ENCODE measurements around the gene ANXA4. TPM values are rescaled to one million over a fixed set of nuclear protein-coding genes. Genes with fewer than 3 reads are reported as not detected.
A peak's percentile ranks its signal among the peaks of the same experiment; 100 is the strongest.
"Not testable (repeated sequence)": the region's sequence is repeated elsewhere in the genome, so short reads cannot be mapped to it uniquely, and the experiment has no call there.

ANXA4 gene
- total RNA-seq, 2 experiments from 2014 or later: 86.9 to 90.4 TPM

DNA sequence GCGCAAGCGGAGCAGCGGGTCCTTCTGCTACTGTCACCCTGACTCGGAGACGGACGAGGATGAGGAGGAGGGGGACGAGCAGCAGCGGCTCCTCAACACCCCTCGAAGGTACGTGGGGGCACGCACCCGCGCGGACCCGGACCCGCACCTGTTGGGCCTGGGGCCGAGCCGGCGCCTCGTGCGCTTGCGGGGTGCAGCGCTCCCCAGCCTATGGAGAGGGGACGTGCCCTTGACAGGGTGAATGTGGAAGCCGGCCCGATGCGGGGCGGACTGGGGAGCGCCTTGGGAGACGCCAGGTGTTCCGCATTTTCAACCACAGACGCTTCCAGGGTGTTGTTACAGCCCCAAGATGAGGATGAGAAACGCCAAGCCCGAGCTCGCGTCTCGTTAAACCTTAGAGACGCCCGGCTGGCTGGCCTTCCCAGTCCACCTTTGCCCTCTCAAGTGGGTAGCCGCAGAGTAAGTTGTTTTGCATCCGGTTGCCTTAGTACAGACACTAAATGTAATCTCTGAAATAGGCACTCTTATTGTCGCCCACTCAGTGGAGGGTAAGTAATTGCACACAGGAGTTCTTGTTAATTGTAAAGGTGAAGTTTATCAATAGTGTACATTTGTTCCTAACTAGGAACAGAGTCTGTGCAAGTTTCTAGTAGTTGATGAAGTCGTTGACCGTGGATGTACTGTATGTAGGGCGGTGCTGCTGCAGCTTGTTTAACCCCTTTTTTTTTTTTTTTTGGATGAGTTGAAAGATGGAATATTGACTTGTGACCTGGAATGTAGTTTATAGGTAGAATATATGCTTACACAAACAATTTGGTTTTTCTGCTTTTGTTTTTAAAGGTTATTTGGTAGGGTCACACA is 88.3 kb downstream of the ANXA4 start:
- CTCF ChIA-PET: interaction anchor here (0.7 kb wide), 2 partner anchors 81 to 356 kb away, joined by 3 read pairs; no protein-coding TSS in a partner anchor
- peaks cover 25% of the 10 kb centered on the region for H3K36me3 Mint-ChIP-seq (ENCODE audit: low read depth)
- H3K4me1 Mint-ChIP-seq: peaks cover 58% of the 10 kb centered on the region
- peak; percentile 64 for DNase-seq
- H3K4me3 Mint-ChIP-seq: peak overlapping the region; percentile 85
- POLR2A ChIA-PET: interaction anchor here (0.6 to 1.5 kb wide), 9 partner anchors 17 to 313 kb away, joined by 3 to 5 read pairs (median 3); partner anchors contain the start of genes MXD1 and PCBP1
- H3K27ac Mint-ChIP-seq: peak overlapping the region; percentile 93
- no peaks in the 10 kb centered on the region for H3K9me3 Mint-ChIP-seq
- H3K27me3 Mint-ChIP-seq: no peaks in the 10 kb centered on the region

DNA sequence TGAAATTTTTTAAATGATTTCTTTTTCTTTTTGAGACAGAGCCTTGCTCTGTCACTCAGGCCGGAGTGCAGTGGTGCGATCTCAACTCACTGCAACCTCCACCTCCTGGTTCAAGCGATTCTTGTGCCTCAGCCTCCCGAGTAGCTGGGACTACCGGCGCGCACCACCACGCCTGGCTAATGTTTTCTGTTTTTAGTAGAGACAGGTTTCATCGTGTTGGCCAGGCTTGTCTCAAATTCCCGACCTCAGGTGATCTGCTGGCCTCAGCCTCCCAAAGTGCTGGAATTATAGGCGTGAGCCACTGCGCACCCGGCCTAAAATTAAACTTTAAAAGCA is 88.9 kb downstream of the ANXA4 start:
- ChIA-PET POLR2A (interaction anchor here (0.6 to 1.5 kb wide), 9 partner anchors 16 to 312 kb away, joined by 3 to 5 read pairs (median 3); partner anchors contain the start of genes MXD1 and PCBP1), CTCF (interaction anchor here (0.7 kb wide), 2 partner anchors 81 to 355 kb away, joined by 3 read pairs; no protein-coding TSS in a partner anchor)
- H3K27ac Mint-ChIP-seq: peak overlapping the region; percentile 77
- peaks cover 64% of the 10 kb centered on the region for H3K4me1 Mint-ChIP-seq
- H3K36me3 Mint-ChIP-seq (ENCODE audit: low read depth): peaks cover 31% of the 10 kb centered on the region
- H3K9me3 Mint-ChIP-seq, H3K27me3 Mint-ChIP-seq, DNase-seq: not testable (repeated sequence)
- peak overlapping the region; percentile 85 for H3K4me3 Mint-ChIP-seq

GRCh38 chr2:69831354-69831905 is 89.5 kb downstream of the ANXA4 start:
- H3K4me1 Mint-ChIP-seq: peaks cover 70% of the 10 kb centered on the region
- H3K9me3 Mint-ChIP-seq: no peaks in the 10 kb centered on the region
- POLR2A ChIA-PET: interaction anchor here (0.6 to 1.5 kb wide), 6 partner anchors 16 to 187 kb away, joined by 3 to 5 read pairs (median 3); no protein-coding TSS in a partner anchor
- no peak for DNase-seq
- no peak overlapping the region for H3K27ac Mint-ChIP-seq
- CTCF ChIA-PET: interaction anchor here (0.7 kb wide), 1 partner anchor 354 kb away, joined by 3 read pairs; no protein-coding TSS in a partner anchor
- H3K27me3 Mint-ChIP-seq: no peaks in the 10 kb centered on the region
- H3K36me3 Mint-ChIP-seq (ENCODE audit: low read depth): peaks cover 36% of the 10 kb centered on the region
- peak overlapping the region; percentile 40 for H3K4me3 Mint-ChIP-seq

GRCh38 chr2:69833752-69834151 is 91.8 kb downstream of the ANXA4 start:
- no peak for DNase-seq
- H3K4me1 Mint-ChIP-seq: peaks cover 60% of the 10 kb centered on the region
- H3K27ac Mint-ChIP-seq: no peak overlapping the region
- ChIA-PET CTCF (no interaction called here), POLR2A (no interaction called here)
- H3K4me3 Mint-ChIP-seq: no peak overlapping the region
- peaks cover 48% of the 10 kb centered on the region for H3K36me3 Mint-ChIP-seq (ENCODE audit: low read depth)
- H3K27me3 Mint-ChIP-seq: no peaks in the 10 kb centered on the region
- no peaks in the 10 kb centered on the region for H3K9me3 Mint-ChIP-seq

GRCh38 chr2:69835666-69836065 is 93.7 kb downstream of the ANXA4 start:
- peaks cover 50% of the 10 kb centered on the region for H3K36me3 Mint-ChIP-seq (ENCODE audit: low read depth)
- H3K4me3 Mint-ChIP-seq: no peak overlapping the region
- ChIA-PET CTCF (interaction anchor here (1.4 kb wide), 1 partner anchor 20 kb away, joined by 3 read pairs; no protein-coding TSS in a partner anchor), POLR2A (no interaction called here)
- no peak overlapping the region for H3K27ac Mint-ChIP-seq
- peaks cover 56% of the 10 kb centered on the region for H3K4me1 Mint-ChIP-seq
- DNase-seq: no peak
- no peaks in the 10 kb centered on the region for H3K27me3 Mint-ChIP-seq
- no peaks in the 10 kb centered on the region for H3K9me3 Mint-ChIP-seq

GRCh38 chr2:69836316-69836715 is 94.4 kb downstream of the ANXA4 start:
- ChIA-PET CTCF (interaction anchor here (1.4 to 2.0 kb wide), 3 partner anchors 21 to 400 kb away, joined by 3 to 9 read pairs (median 3); partner anchors contain the start of gene NFU1), POLR2A (interaction anchor here (1.4 kb wide), 1 partner anchor 34 kb away, joined by 4 read pairs; no protein-coding TSS in a partner anchor)
- Mint-ChIP-seq H3K9me3 (no peaks in the 10 kb centered on the region), H3K36me3 (ENCODE audit: low read depth) (peaks cover 50% of the 10 kb centered on the region), H3K4me1 (peaks cover 51% of the 10 kb centered on the region), H3K4me3 (no peak overlapping the region), H3K27ac (no peak overlapping the region), H3K27me3 (no peaks in the 10 kb centered on the region)
- DNase-seq: no peak

DNA sequence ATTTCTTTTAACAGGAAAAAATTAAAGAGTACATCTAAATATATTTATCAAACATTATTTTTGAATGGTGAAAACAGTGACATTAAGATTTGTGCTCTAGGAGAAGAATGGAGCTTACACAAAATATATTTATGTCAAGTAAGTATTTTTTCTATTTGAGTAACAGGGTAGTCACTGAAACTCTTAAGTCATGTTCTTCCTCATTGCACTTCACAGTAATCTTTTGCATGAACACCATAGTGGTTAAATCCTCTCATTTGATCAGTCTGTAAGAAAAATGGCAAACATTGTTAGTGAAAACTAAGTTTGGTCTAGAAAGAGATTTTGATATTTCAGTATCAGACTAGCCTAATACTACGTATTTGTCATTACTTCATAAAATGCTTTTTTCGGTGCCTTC is 95.6 kb downstream of the ANXA4 start:
- Mint-ChIP-seq H3K27me3 (no peaks in the 10 kb centered on the region), H3K4me3 (no peak overlapping the region), H3K36me3 (ENCODE audit: low read depth) (peaks cover 55% of the 10 kb centered on the region), H3K27ac (no peak overlapping the region), H3K9me3 (no peaks in the 10 kb centered on the region), H3K4me1 (peaks cover 42% of the 10 kb centered on the region)
- ChIA-PET POLR2A (interaction anchor here (1.4 kb wide), 1 partner anchor 33 kb away, joined by 4 read pairs; no protein-coding TSS in a partner anchor), CTCF (interaction anchor here (1.6 to 2.0 kb wide), 2 partner anchors 113 to 401 kb away, joined by 3 to 9 read pairs; partner anchors contain the start of gene NFU1)
- no peak for DNase-seq

GRCh38 chr2:69843993-69844392 is 102.1 kb downstream of the ANXA4 start:
- Mint-ChIP-seq H3K27me3 (no peaks in the 10 kb centered on the region), H3K27ac (no peak overlapping the region), H3K9me3 (no peaks in the 10 kb centered on the region), H3K4me3 (no peak overlapping the region), H3K36me3 (ENCODE audit: low read depth) (peaks cover 44% of the 10 kb centered on the region), H3K4me1 (peaks cover 5% of the 10 kb centered on the region)
- CTCF ChIA-PET: interaction anchor here (1.2 kb wide), 2 partner anchors 27 to 119 kb away, joined by 4 read pairs; no protein-coding TSS in a partner anchor
- POLR2A ChIA-PET: no interaction called here
- no peak for DNase-seq

DNA sequence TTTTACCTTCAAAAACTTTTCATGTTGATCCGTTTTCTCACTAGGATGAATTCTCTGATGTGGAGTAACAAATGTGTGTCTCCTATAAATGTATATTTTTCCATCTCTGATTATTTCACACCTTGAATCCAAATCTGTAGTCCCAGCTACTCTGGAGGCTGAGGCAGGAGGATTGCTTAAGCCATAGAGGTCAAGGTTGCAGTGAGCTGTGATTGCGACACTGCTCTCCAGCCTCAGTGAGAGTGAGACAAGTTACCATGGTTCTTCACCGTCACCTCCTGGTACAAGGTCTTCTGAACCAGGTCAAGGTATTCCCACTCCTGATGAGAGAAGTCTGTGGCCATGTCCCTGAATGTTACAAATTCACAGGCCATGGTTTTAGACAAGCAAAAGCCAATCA is 102.6 kb downstream of the ANXA4 start:
- ChIA-PET CTCF (interaction anchor here (1.2 kb wide), 1 partner anchor 120 kb away, joined by 4 read pairs; no protein-coding TSS in a partner anchor), POLR2A (no interaction called here)
- H3K4me3 Mint-ChIP-seq: no peak overlapping the region
- no peak overlapping the region for H3K27ac Mint-ChIP-seq
- H3K4me1 Mint-ChIP-seq: peaks cover 5% of the 10 kb centered on the region
- no peaks in the 10 kb centered on the region for H3K9me3 Mint-ChIP-seq
- H3K36me3 Mint-ChIP-seq (ENCODE audit: low read depth): peaks cover 43% of the 10 kb centered on the region
- no peak for DNase-seq
- no peaks in the 10 kb centered on the region for H3K27me3 Mint-ChIP-seq

GRCh38 chr2:69846182-69847067 is 104.5 kb downstream of the ANXA4 start:
- CTCF ChIA-PET: interaction anchor here (0.6 to 2.7 kb wide), 4 partner anchors 13 to 281 kb away, joined by 3 to 11 read pairs (median 5); no protein-coding TSS in a partner anchor
- POLR2A ChIA-PET: interaction anchor here (0.5 to 1.0 kb wide), 2 partner anchors 16 to 99 kb away, joined by 3 read pairs; no protein-coding TSS in a partner anchor
- no peak overlapping the region for H3K27ac Mint-ChIP-seq

DNA sequence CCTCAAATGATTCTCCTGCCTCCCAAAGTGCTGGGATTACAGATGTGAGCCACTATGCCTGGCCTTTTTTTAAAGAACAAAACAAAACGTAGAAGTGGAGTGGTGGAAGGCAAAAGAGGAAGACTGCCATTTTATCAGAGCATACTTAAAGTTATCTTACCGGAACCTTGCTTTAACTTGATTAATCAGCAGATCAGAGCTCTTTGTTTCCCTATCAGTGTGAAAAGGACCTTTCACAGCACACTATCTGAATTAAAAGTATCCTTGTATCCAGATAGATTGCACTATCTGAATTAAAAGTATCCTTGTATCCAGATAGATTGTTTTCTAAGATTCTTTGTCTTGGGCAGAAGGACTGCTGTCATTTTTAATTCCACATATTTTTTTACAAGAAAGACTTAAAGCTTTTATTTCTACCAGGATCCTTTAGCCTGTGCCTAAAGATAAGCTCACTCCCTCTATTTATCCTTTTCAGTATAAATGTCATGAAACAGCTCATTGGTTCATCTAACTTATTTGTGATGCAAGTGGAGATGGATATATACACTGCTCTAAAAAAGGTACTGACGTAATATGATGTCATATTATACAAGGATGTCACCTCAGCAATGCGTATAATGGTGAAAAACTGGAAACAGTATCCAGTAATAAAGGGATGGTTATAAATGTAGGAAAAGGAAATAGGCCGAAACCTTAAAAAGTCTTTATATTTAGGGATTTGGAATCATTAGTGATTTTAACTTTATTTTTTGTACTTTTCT is 105.3 kb downstream of the ANXA4 start:
- no peak for DNase-seq
- ChIA-PET POLR2A (interaction anchor here (0.6 to 1.0 kb wide), 2 partner anchors 16 to 331 kb away, joined by 3 read pairs; no protein-coding TSS in a partner anchor), CTCF (interaction anchor here (0.6 to 2.7 kb wide), 4 partner anchors 12 to 282 kb away, joined by 3 to 11 read pairs (median 5); no protein-coding TSS in a partner anchor)
- peaks cover 41% of the 10 kb centered on the region for H3K36me3 Mint-ChIP-seq (ENCODE audit: low read depth)
- no peaks in the 10 kb centered on the region for H3K9me3 Mint-ChIP-seq
- peaks cover 3% of the 10 kb centered on the region for H3K4me1 Mint-ChIP-seq
- no peak overlapping the region for H3K27ac Mint-ChIP-seq
- H3K27me3 Mint-ChIP-seq: no peaks in the 10 kb centered on the region
- H3K4me3 Mint-ChIP-seq: no peak overlapping the region

More at GRCh38 chr2:69846182-69847067, 104.5 kb downstream of the ANXA4 start:
- H3K4me3 Mint-ChIP-seq: no peak overlapping the region
- H3K36me3 Mint-ChIP-seq (ENCODE audit: low read depth): peaks cover 42% of the 10 kb centered on the region
- DNase-seq: no peak
- no peaks in the 10 kb centered on the region for H3K27me3 Mint-ChIP-seq
- peaks cover 5% of the 10 kb centered on the region for H3K4me1 Mint-ChIP-seq
- H3K9me3 Mint-ChIP-seq: no peaks in the 10 kb centered on the region
